Measurements from ENCODE around the gene C1QL2. TPM values are rescaled to one million over a fixed set of nuclear protein-coding genes. Genes with fewer than 3 reads are reported as not detected.

C1QL2 gene

DNA sequence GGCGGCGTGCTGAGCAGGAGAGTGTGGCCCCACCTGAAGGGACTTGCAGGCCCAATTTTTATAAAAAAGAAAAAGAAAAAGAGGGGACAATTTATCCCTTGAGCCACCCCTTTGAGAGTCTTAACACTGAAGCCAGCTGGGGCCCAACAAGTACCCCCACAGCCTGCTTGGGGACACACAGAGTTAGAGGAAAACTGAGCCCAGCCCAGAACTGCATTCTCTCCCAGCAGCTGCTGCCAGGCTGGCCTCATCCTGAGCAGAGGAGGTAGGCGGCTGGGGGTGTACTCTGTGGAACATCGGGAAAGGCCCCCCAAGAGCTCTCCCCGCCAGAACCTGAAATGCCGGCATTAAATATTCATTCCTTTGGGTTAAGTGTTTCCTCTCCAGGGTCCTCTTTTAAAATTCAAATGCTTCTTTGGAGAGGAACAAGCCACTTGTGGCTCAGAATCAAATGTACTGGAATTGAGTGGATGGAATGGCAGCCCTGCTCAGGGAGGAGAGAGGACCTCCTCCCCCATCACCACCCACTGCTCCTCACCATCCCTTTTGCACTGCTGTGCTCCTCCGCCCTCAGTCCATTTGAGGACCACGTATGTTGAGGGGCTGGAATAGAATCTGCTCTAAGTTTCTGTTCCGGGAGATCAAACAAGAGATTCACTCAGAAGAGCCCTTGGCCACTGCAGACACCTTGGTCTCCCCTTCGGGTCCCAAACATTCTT lies 45.6 kb downstream of the C1QL2 start:
- Histone ChIP-seq H3K9ac (ENCODE audit: low read depth, low read length) (no peak overlapping the region), H3K4me1 (ENCODE audit: control insufficient read depth, insufficient read depth, low read length) (no peaks in the 10 kb centered on the region), H3K36me3 (ENCODE audit: insufficient read depth, low read length) (no peaks in the 10 kb centered on the region), H3K27me3 (ENCODE audit: control insufficient read depth, insufficient read depth, low read length) (peaks cover 21% of the 10 kb centered on the region), H3K4me2 (ENCODE audit: low read length) (no peak overlapping the region), H3K9me3 (replicated peaks; ENCODE audit: low read length) (no peaks in the 10 kb centered on the region), H3K4me3 (ENCODE audit: low read length) (no peak overlapping the region)

DNA sequence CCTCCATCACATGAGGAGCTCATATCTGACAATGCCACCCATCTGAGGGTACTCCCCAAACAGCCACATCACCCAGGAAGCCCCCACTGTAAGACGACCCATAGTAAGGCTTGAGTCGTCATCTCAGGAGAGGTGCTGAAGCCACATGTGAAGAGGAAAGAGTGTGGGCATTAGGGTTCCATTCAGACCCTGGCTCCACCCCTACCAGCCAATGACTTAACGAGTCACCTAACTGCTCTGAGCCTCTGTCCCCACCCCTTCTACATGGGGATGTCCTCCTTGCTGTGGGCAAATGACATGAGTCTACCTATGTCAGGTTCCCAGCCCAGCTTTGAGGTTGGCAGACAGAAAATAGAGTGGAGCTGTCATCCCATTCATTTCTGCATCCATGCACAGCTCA lies 46.3 kb downstream of the C1QL2 start:
- H3K4me3 ChIP-seq (ENCODE audit: low read length): no peak overlapping the region
- peaks cover 21% of the 10 kb centered on the region for H3K27me3 ChIP-seq (ENCODE audit: control insufficient read depth, insufficient read depth, low read length)
- H3K4me1 ChIP-seq (ENCODE audit: control insufficient read depth, insufficient read depth, low read length): no peaks in the 10 kb centered on the region
- H3K9ac ChIP-seq (ENCODE audit: low read depth, low read length): no peak overlapping the region
- H3K4me2 ChIP-seq (ENCODE audit: low read length): no peak overlapping the region
- H3K36me3 ChIP-seq (ENCODE audit: insufficient read depth, low read length): no peaks in the 10 kb centered on the region
- H3K9me3 ChIP-seq (replicated peaks; ENCODE audit: low read length): no peaks in the 10 kb centered on the region

DNA sequence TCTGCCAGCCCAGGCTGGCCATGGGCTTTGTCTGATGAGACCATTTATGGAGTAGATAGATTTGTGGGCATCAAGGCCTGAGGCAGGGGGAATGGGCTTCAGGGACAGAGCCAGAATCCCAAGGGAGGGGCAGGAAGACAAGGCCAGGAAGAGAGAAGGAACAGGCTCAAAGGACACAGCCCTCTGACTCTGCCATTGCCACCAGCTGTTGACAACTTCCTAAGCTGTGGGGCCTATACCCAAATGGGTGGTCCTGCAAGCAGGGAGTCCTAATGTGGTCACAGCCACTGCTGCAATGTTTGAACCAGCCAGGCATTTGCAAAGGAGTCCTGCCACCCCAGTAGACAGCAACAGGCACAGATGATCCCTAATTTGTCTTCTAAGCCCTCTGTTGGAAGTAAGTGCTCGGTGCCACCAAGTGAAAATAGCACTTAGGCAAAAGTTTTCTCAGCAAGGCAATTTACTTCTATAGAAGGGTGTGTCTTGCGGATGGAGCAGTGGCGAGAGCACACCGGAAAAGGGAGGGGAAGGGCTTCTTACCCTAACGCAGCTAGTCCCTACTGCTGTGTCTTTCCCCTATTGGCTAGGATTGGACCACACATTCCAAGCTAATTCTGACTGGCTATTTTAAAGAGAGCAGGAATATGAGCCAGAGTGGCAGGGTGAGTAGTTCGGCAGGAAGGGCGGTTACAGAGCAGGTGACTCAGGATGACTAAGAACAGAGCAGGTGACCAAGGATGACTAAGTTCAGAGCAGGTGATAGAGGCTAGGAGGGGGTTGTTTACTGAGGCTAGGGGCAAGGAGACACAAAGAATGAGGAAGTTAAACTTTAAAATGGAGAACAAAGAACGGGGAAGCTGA lies 47.2 kb downstream of the C1QL2 start:
- H3K4me2 ChIP-seq (ENCODE audit: low read length): no peak overlapping the region
- no peaks in the 10 kb centered on the region for H3K36me3 ChIP-seq (ENCODE audit: insufficient read depth, low read length)
- H3K4me1 ChIP-seq (ENCODE audit: control insufficient read depth, insufficient read depth, low read length): no peaks in the 10 kb centered on the region
- H3K4me3 ChIP-seq (ENCODE audit: low read length): no peak overlapping the region
- H3K9me3 ChIP-seq (replicated peaks; ENCODE audit: low read length): no peaks in the 10 kb centered on the region
- no peak overlapping the region for H3K9ac ChIP-seq (ENCODE audit: low read depth, low read length)
- H3K27me3 ChIP-seq (ENCODE audit: control insufficient read depth, insufficient read depth, low read length): peaks cover 15% of the 10 kb centered on the region

DNA sequence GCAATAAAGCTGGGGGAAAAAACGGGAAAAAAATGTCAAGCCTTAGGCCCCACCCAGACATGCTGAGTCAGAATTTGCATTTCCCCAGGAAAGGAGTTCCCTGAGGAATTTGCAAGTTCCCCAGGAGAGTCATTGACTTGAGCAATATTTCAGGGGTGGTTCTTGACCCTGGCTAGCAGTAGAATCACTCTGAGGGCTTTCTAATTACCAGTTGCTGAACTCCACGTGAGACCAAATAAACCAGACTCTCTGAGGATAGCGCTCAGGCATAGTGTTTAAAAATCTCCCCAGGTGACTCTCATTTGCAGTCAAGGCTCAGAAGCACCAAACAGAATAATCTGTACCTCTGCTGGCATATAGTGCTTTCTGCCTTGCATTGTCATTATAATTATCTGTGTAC lies 48.7 kb downstream of the C1QL2 start:
- H3K4me2 ChIP-seq (ENCODE audit: low read length): no peak overlapping the region
- H3K27me3 ChIP-seq (ENCODE audit: control insufficient read depth, insufficient read depth, low read length): peaks cover 6% of the 10 kb centered on the region
- H3K36me3 ChIP-seq (ENCODE audit: insufficient read depth, low read length): no peaks in the 10 kb centered on the region
- H3K4me3 ChIP-seq (ENCODE audit: low read length): no peak overlapping the region
- no peaks in the 10 kb centered on the region for H3K9me3 ChIP-seq (replicated peaks; ENCODE audit: low read length)
- no peaks in the 10 kb centered on the region for H3K4me1 ChIP-seq (ENCODE audit: control insufficient read depth, insufficient read depth, low read length)
- H3K9ac ChIP-seq (ENCODE audit: low read depth, low read length): no peak overlapping the region

DNA sequence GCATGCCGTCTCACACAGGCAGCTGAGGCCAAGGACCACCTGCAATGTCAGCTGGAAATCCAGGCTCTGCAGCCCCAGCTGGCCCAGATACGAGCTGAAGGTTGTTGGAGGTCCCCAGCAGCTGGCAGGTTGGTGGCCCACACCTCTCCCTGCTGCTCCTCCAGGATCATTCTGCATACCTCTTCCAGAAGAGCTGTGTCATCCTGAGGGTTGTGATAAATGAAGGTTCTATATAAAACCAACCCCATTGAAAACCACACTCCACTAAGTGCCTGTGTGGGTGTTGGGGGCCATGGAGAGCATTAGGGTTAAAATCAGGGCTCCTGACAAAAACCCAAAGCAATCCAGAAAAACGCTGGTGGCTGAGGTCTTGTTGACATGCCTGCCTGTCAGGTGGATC lies 50.4 kb downstream of the C1QL2 start:
- Histone ChIP-seq H3K9ac (ENCODE audit: low read depth, low read length) (no peak overlapping the region), H3K4me3 (ENCODE audit: low read length) (no peak overlapping the region), H3K27me3 (ENCODE audit: control insufficient read depth, insufficient read depth, low read length) (no peaks in the 10 kb centered on the region), H3K4me2 (ENCODE audit: low read length) (no peak overlapping the region), H3K9me3 (replicated peaks; ENCODE audit: low read length) (no peaks in the 10 kb centered on the region), H3K4me1 (ENCODE audit: control insufficient read depth, insufficient read depth, low read length) (no peaks in the 10 kb centered on the region), H3K36me3 (ENCODE audit: insufficient read depth, low read length) (no peaks in the 10 kb centered on the region)

DNA sequence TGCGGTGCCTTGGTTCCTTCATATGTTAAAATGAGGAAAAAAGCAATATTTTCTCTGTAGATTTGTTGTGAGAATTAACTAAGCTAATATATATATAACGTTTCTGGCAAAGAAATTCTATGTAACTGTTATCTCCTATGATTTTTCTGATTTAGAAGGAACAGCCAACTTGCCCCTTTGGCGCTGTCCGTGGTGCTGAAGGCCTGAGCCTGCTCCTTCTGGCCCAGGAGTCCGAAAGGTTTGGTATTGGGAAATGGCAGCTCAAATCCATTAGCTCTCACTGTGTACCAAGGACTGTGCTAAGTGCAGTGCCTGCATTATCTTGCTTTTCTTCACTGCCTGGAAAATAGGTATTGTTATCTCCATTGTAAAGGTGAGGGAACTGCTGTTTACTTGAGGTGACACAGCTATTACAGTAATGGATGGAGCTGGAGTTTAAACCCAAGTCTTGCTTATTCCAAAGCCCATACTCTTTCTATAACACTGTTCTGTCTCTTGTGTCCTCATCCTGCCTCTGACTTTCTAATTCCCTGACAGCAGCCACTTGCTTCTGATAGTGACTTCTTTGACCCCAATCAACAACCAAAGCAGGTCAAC lies 52.2 kb downstream of the C1QL2 start:
- Histone ChIP-seq H3K9me3 (replicated peaks; ENCODE audit: low read length) (no peaks in the 10 kb centered on the region), H3K4me1 (ENCODE audit: control insufficient read depth, insufficient read depth, low read length) (no peaks in the 10 kb centered on the region), H3K36me3 (ENCODE audit: insufficient read depth, low read length) (no peaks in the 10 kb centered on the region), H3K4me2 (ENCODE audit: low read length) (no peak overlapping the region), H3K4me3 (ENCODE audit: low read length) (no peak overlapping the region), H3K9ac (ENCODE audit: low read depth, low read length) (no peak overlapping the region), H3K27me3 (ENCODE audit: control insufficient read depth, insufficient read depth, low read length) (no peaks in the 10 kb centered on the region)

Small RNA genes lying within 50 kb of the gene (small RNA-seq; reads per million reads assigned to genes)
- not detected for gene RN7SL468P
